Hepatic stellate cell (primary cell): Measurements from ENCODE around the gene ACR.

Source experiments
- DNase-seq: peaks from one replicate; pipeline ENCODE4 v3.0.0; 2011; ENCODE audit warnings: low spot score

Gene ACR

DNA sequence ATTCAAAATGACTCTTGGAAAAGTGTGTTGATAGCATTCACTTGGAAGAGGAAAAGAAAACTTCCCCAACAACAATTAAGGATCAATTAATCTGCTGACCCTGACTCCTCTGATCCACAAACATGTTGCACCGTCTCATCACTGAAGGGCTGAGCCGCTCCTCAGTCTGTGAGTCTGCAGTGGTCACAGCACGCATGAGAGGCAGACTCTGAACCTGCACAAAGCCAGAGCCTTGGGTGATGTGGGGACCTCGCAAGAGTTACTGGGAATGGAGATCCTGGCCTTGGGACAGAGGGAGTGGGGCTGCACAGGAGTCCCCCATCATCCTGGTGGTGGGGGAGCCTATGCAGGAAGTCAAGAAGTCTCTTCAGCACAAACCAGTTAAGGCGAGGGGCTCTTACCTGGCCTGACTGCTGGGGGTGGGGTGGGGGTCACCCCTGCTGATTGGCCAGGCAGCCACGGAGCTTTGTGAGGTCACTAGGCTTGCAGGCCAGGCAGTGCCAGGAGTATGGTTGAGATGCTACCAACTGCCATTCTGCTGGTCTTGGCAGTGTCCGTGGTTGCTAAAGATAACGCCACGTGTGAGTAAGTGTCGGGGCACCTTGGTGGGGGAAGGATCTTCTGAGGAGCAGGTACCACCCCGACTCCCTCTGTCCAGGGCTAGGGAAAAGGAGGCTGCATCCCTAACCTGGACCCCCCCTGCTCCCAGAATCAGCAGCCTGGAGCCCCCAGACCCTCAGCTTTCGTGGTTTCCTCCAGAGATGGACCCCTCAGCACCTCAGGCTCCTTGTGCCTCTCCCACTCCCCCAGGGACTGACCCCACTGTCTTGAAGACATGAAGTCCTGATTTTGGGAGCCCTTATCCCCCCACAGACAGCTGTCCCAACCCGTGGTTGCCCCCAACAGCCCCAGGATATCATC is at the start of gene ACR:
ACR (plus strand) TSS at position 477 of the 921 bp plus-strand sequence; CDS start at position 509, 32 bp downstream.
- no peak for DNase-seq

DNA sequence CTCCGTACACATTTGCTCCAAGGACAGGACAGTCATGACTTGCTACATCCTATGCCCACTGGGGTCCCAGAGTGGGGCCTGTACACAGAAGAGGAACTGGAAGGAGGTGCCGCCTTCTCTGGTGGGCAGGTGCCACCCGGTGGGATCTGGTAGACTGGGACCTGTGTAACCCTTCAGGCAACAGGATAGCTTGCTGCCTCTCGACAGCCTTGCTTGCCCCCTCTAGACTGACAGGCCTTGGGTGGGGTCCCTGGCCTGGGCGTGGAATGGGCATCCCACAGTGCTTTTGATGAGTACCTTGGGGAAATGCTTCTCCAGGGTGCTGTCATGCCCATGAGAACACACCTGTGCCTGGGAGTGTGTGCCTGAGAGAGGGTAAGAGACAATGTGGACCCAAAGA is 49.6 kb upstream of the ACR start:
- no peak for DNase-seq

- no peak for DNase-seq
Measured at GRCh38 chr22:50691521-50691920, 46.5 kb upstream of the ACR start.

- no peak for DNase-seq
Measured at GRCh38 chr22:50693462-50693861, 44.5 kb upstream of the ACR start.

DNA sequence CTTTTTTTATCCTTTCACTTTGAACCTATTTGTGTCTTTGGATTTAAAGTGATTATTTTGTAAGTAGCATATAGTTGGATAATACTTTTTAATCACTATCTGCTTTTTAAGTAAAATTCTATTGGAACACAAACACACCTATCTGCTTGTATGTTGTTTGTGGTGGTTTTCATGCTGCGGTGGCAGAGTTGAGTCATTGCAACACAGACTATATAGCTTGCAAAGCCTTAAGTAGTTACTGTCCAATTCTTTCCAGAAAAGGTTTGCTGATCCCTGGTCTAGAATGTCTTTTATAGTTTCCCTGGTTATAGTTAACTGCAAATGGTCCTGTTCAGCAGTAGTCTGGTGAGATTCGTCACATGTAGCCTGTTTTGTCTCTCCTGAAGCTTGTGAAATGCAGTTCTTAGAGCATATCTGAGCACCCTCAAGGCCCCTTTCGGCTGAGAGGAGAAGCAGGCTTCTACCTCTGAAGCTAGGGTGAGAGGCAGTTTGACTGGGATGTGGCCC is 43.9 kb upstream of the ACR start:
- no peak for DNase-seq

DNA sequence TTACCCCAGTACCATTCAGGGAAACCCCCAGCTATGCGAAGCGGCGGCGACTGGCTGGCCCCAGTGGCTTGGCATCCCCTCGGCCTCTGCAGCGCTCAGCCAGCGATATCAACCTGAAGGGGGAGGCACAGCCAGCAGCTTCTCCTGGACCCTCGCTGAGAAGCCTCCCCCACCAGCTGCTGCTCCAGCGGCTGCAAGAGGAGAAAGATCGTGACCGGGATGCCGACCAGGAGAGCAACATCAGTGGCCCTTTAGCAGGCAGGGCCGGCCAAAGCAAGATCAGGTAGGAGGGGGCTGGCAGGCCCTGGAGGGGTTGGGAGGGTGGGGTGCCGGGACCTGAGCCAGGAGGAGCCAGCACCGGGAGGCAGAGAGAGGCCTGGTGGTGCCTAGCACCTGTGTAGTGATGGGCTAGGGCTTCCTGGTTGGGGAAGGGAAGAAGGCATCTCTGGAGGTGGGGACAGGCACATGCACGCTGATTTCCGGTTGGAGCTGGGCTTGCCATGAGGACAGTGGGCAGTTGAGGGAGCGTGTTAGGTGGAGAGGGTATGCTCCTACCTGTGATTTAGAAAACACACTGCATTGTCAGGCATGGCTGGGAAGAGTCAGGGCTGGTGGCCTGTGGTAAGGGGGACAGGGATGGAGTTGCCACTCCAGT is 43.1 kb upstream of the ACR start:
- no peak for DNase-seq

GRCh38 chr22:50695421-50696250 is 42.4 kb upstream of the ACR start:
- no peak for DNase-seq

DNA sequence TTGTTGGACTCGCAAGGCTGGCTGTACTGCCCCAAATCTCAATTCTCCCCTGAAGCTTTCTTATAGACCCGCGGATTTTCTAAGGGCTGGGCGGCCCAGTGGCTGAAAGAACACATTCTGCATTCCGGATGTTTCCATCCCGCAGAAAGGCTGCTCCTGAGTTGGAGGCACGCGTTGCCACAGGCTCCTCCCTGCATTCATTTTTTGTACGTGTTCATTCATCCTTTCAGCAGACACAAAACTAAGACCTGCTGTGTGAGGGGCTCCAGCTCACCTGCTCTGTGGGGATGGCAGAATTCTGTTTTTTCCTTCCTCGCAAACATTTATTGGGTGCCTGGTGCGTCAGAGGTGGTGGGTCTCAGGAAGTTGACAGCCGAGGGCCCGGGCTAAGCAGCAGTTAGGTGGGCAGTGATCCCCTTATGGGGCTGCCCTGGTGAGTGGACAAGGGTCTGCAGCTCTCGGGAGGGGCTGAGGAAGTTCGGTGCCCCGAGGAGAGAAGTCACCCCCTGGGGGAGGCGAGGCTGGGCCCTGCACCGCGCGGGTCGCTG is 41.7 kb upstream of the ACR start:
- DNase-seq = no peak

GRCh38 chr22:50696799-50697561 is 41.0 kb upstream of the ACR start:
- DNase-seq = peak; percentile 48

- DNase-seq = no peak
Measured at GRCh38 chr22:50697667-50698506, 40.1 kb upstream of the ACR start.

- no peak for DNase-seq
Measured at GRCh38 chr22:50698546-50698945, 39.5 kb upstream of the ACR start.

- DNase-seq = no peak
Measured at GRCh38 chr22:50699001-50699755, 38.8 kb upstream of the ACR start.

DNA sequence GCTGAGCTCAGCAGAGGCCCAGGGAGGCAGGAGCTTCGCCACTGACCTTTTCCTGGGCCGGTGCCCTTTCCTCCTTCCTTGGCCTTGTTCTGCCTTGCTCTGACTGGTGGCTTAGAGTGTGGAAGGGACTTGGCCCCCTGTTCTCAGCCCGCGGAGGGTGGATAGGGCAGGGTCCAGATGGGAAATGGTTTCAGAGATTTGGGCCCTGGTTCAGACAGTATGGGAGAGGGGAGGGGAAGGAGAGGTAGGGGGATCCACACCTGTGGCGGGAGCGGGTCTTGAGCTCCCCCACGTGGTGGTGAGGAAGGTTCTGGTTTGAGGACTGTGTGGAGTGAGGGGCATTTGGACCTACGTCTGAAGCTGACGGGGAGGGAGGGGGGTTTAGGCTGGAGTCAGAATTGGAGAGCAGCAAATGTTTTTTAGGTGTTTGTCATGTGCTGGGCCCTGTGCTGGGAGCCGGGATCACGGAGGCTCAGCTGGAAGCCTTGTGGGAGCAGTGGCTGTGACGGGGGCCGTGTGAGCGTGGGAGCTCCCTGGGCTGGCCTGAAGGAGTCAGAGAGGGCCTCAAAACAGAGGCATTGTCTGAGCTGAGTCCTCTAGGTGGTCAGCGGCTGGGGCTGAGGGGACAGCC is 38.1 kb upstream of the ACR start:
- no peak for DNase-seq

- no peak for DNase-seq
Measured at GRCh38 chr22:50700387-50701075, 37.5 kb upstream of the ACR start.

DNA sequence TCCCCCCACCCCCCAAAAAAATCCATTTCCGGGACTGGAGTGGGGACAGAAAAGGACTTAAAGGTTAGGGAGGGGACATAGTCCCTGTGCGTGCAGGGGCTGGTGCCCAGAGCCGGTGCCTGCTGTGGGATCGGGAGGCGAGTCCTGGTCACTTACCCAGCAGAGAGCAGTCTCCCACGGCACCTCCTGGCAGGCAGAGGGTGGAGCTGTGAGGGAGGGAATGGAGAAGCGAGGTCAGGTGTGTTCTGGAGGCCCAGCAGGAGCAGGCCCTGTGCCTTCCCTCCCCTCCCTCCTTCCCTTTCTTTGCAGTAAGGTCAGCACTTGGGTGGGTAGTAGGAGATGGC is 37.0 kb upstream of the ACR start:
- no peak for DNase-seq

DNA sequence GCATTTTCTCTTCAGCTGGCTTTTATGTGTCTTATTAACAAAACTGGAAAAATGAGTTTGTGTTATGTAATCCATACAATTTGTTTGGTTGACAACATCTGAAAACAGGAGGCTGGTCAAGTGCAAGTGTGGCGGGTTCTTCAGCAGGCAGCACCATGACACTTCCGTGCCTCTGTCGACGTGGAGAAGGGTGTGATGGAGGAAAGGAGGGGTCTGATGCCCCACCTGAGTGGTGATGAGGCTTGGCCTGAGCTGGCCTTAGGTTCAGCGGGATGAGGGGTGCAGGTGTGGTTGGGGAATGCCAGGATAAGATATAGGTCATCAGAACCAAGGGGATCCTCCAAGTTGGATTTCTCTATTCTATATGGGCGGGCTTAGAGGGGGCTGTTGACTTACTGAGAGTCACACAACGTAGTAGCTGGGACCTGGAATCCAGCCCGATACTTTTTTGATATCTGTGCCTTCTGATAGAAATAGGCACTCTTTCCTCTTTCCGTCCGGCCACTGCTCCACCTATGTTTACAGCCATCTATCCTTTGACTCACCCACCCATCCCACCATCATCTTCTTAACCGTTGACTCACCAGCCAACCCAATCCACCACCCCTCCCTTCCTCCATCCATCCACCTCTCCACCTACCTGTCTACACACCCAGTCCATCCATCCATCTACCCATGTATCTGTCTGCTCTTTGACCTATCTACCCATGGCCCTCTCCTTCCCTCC is 36.4 kb upstream of the ACR start:
- no peak for DNase-seq

DNA sequence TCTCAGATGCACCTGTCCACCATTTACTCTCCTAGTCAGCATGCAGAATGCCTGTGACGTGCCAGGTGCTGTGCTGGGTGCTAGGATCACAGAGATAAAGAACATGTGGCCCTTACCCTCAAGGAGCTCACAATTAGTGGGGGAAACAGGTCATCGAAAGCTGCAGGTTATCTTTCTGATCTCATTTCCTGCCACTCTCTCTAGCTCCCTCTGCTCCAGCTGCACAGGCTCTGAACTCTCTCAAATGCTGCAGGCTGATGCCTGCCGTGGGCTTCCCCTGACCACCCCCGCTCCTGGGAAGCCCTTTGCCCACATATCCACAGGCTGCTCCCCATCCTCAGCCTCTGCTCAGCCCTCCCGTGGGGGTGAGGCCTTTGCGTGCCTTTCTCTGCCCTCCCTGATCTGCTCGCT is 35.7 kb upstream of the ACR start:
- no peak for DNase-seq
